Stomach (tissue), 9 donors: ENCODE data around the gene LAMB3. TPM values are rescaled to one million over a fixed set of nuclear protein-coding genes. Genes with fewer than 3 reads are reported as not detected.
A peak's percentile ranks its signal among the peaks of the same experiment; 100 is the strongest.

Experiments used
- DNase-seq, 2 donors: peaks; one replicate each; pipeline versions ENCODE4 v3.0.0 to v3.0.0-alpha.2; 2013 to 2019
- H3K27ac ChIP-seq, 5 donors: fragments of 200-600 bp in 4 of 5; sonication (generic) in 4 of 5; one replicate each; pipeline ENCODE4 v1.5.1; 2013 to 2019; ENCODE audit warnings: mild to moderate bottlenecking in 1 of 5, moderate library complexity in 1 of 5
- H3K27me3 ChIP-seq, 3 donors: fragments of 200-600 bp; sonication (generic); one replicate each; pipeline ENCODE4 v1.5.1; 2017 to 2019; ENCODE audit warnings: mixed run types in 1 of 3
- H3K36me3 ChIP-seq, 4 donors: fragments of 200-600 bp; sonication (generic); 1 replicate in 3 of 4; 2 replicates in 1 of 4; pipeline ENCODE4 v1.5.1; 2016 to 2019
- H3K4me1 ChIP-seq, 4 donors: fragments of 200-600 bp; sonication (generic); one replicate each; pipeline ENCODE4 v1.5.1; 2016 to 2019
- H3K4me3 ChIP-seq, 4 donors: fragments of 200-600 bp; sonication (generic) in 3 of 4; one replicate each; pipeline ENCODE4 v1.5.1; 2016 to 2019; ENCODE audit warnings: mild to moderate bottlenecking in 1 of 4
- H3K9me3 ChIP-seq, 4 donors: fragments of 200-600 bp; sonication (generic); one replicate each; pipeline ENCODE4 v1.5.1; 2016 to 2019
- CTCF ChIP-seq, 7 experiments: fragments of 450-650 bp in 4 of 7; fragments of 200-600 bp in 3 of 7; sonication (generic) in 3 of 7; IDR thresholded peaks; one replicate each; pipeline ENCODE4 v1.5.1; 2016 to 2019; ENCODE audit warnings: antibody characterized with exemption in 7 of 7, control low read depth in 2 of 7, mild to moderate bottlenecking in 1 of 7
- EP300 ChIP-seq: sonication (generic); formaldehyde crosslinking; IDR thresholded peaks from one replicate; pipeline ENCODE4 v1.6.1; 2017; ENCODE audit warnings: antibody characterized with exemption
- POLR2A ChIP-seq, 4 donors: fragments of 450-650 bp; IDR thresholded peaks; one replicate each; pipeline ENCODE4 v1.6.1; 2016; ENCODE audit warnings: antibody characterized with exemption in 4 of 4, control low read depth in 2 of 4, mild to moderate bottlenecking in 1 of 4, moderate library complexity in 1 of 4
- POLR2AphosphoS5 ChIP-seq, 3 donors: sonication (generic); formaldehyde crosslinking; IDR thresholded peaks; one replicate each; pipeline ENCODE4 v1.6.1; 2016; ENCODE audit warnings: antibody characterized with exemption in 3 of 3
- WGBS, 5 donors: extraction: QIAGEN DNeasy Blood & Tissue Kit in 3 of 5; methylation state at CpG; one replicate each; pipeline versions ENCODE4 v1.1.5 to v1.1.7; 2013 to 2018; 5-methylcytosine and 5-hydroxymethylcytosine counted together
- intact Hi-C: fragments of 100-400 bp; cut with DNase I; formaldehyde crosslinking; loops from one replicate; pipeline ENCODE4 v1.15.1; 2023; ENCODE audit warnings: low total_unique reads
- polyA plus RNA-seq, 3 donors: library from polyadenylated mRNA; stranded (reverse); fragments of 200-250 nt; gene quantifications; one replicate each; pipeline ENCODE4 v1.2.3, GENCODE V29; 2013
- total RNA-seq, 5 donors: library from RNA; depleted of rRNA; stranded (reverse); fragments of >200 nt; gene quantifications; one replicate each; pipeline versions ENCODE4 v1.1.0 to v1.2.3, GENCODE V29; 2014 to 2016
- donor health status: healthy with polysubstance abuse.
- donor health status: Bipolar disorder and iron deficiency.
- donor health status: healthy.

LAMB3 gene
- total and polyA plus RNA-seq, 8 donors = 12.8 to 105 (median 49.8) TPM

- intact Hi-C loops = loop anchor here (10.0 kb wide), 1 partner anchor 45 kb away; no protein-coding TSS in a partner anchor
- H3K27ac ChIP-seq = peak overlapping the region in 1 of 5 donors; percentile 4
- no peaks in the 10 kb centered on the region for H3K9me3 ChIP-seq
- WGBS, 5 donors = 76 to 85% (median 82%) methylated on average over 7 of the region's 7 CpGs
- no peak for DNase-seq
- no peaks in the 10 kb centered on the region for H3K27me3 ChIP-seq
- peaks cover 4 to 97% (median 31%) of the 10 kb centered on the region in 4 donors for H3K36me3 ChIP-seq
- H3K4me3 ChIP-seq = no peak overlapping the region
- H3K4me1 ChIP-seq = peaks cover 8 to 24% (median 12%) of the 10 kb centered on the region in 4 donors
- TF ChIP-seq POLR2AphosphoS5 (IDR thresholded peaks at IDR 0.05) (no peak), POLR2A (IDR thresholded peaks at IDR 0.05) (no peak), CTCF (IDR thresholded peaks at IDR 0.05) (no peak), EP300 (no peak)
These were observed 32.3 kb downstream of the LAMB3 start for GRCh38 chr1:209619696-209620486.

- intact Hi-C loops = no loop called here
- no peaks in the 10 kb centered on the region for H3K27me3 ChIP-seq
- H3K27ac ChIP-seq = peak overlapping the region in 3 of 5 donors; percentile 25 to 56 (median 45)
- no peak overlapping the region for H3K4me3 ChIP-seq
- no peak for TF ChIP-seq POLR2A (IDR thresholded peaks at IDR 0.05)
- TF ChIP-seq POLR2AphosphoS5 (IDR thresholded peaks at IDR 0.05) = peak in 1 of 3 donors; percentile 69
- DNase-seq = peak in 1 of 2 donors; percentile 34
- peaks cover 8 to 24% (median 12%) of the 10 kb centered on the region in 4 donors for H3K4me1 ChIP-seq
- H3K9me3 ChIP-seq = no peaks in the 10 kb centered on the region
- WGBS, 5 donors = 58 to 65% (median 61%) methylated on average over 6 of the region's 6 CpGs
- H3K36me3 ChIP-seq = peaks cover 4 to 92% (median 33%) of the 10 kb centered on the region in 4 donors
These were observed 33.3 kb downstream of the LAMB3 start for GRCh38 chr1:209618756-209619420.

- TF ChIP-seq CTCF (IDR thresholded peaks at IDR 0.05) = no peak
- no peak for TF ChIP-seq EP300
- TF ChIP-seq POLR2AphosphoS5 (IDR thresholded peaks at IDR 0.05) = no peak
- no peak for TF ChIP-seq POLR2A (IDR thresholded peaks at IDR 0.05)
- no peaks in the 10 kb centered on the region for H3K9me3 ChIP-seq
- intact Hi-C loops = no loop called here
- DNase-seq = no peak
- H3K4me3 ChIP-seq = no peak overlapping the region
- H3K36me3 ChIP-seq = peaks cover 4 to 91% (median 32%) of the 10 kb centered on the region in 4 donors
- H3K27me3 ChIP-seq = no peaks in the 10 kb centered on the region
- 76 to 91% (median 87%) methylated on average over 6 to 11 of the region's 11 CpGs for WGBS, 5 donors
- H3K4me1 ChIP-seq = peaks cover 8 to 24% (median 12%) of the 10 kb centered on the region in 4 donors
- H3K27ac ChIP-seq = peak overlapping the region in 2 of 5 donors; percentile 40 to 45
These were observed 33.9 kb downstream of the LAMB3 start for GRCh38 chr1:209618291-209618690.

- intact Hi-C loops = no loop called here
- H3K27me3 ChIP-seq = no peaks in the 10 kb centered on the region
- peaks cover 4 to 90% (median 30%) of the 10 kb centered on the region in 4 donors for H3K36me3 ChIP-seq
- no peaks in the 10 kb centered on the region for H3K9me3 ChIP-seq
- WGBS, 5 donors = 94 to 97% (median 96%) methylated on average over 6 of the region's 6 CpGs
- TF ChIP-seq CTCF (IDR thresholded peaks at IDR 0.05) = no peak
- TF ChIP-seq POLR2A (IDR thresholded peaks at IDR 0.05) = no peak
- TF ChIP-seq EP300 = no peak
- TF ChIP-seq POLR2AphosphoS5 (IDR thresholded peaks at IDR 0.05) = no peak
- no peak overlapping the region for H3K27ac ChIP-seq
- H3K4me3 ChIP-seq = no peak overlapping the region
- H3K4me1 ChIP-seq = peaks cover 8 to 24% (median 12%) of the 10 kb centered on the region in 4 donors
- DNase-seq = no peak
These were observed 34.5 kb downstream of the LAMB3 start for GRCh38 chr1:209617755-209618154.
